Loucy (cell line): ENCODE data around the gene SP8.

Experiments used
- H2AFZ ChIP-seq: fragments of 200-600 bp; sonication (generic); 2 replicates; pipeline ENCODE4 v1.6.0; 2016; ENCODE audit warnings: antibody characterized with exemption, mild to moderate bottlenecking, low read length, moderate library complexity
- H3F3A ChIP-seq: fragments of 200-600 bp; 2 replicates; pipeline ENCODE4 v1.6.0; 2016; ENCODE audit warnings: antibody characterized with exemption, low read depth, mild to moderate bottlenecking
- H3K27me3 ChIP-seq: fragments of 200-600 bp; sonication (generic); 2 replicates; pipeline ENCODE4 v1.6.1; 2014; ENCODE audit warnings: low read length, mild to moderate bottlenecking; ENCODE audit not compliant: insufficient read depth, poor library complexity, severe bottlenecking
- H3K36me3 ChIP-seq: fragments of 200-600 bp; sonication (generic); 2 replicates; pipeline ENCODE4 v1.6.1; 2016; ENCODE audit warnings: low read length; ENCODE audit not compliant: insufficient read depth
- H3K4me1 ChIP-seq: fragments of 200-600 bp; sonication (generic); 2 replicates; pipeline ENCODE4 v1.5.1; 2014; ENCODE audit warnings: low read length, mild to moderate bottlenecking; ENCODE audit not compliant: insufficient read depth, poor library complexity, severe bottlenecking
- H3K4me2 ChIP-seq: fragments of 200-600 bp; sonication (generic); 2 replicates; pipeline ENCODE4 v1.6.0; 2014; ENCODE audit warnings: antibody characterized with exemption, low read length, low read depth, mild to moderate bottlenecking; ENCODE audit not compliant: poor library complexity, severe bottlenecking
- H3K4me3 ChIP-seq: fragments of 200-600 bp; sonication (generic); 2 replicates; pipeline ENCODE4 v1.5.1; 2014; ENCODE audit warnings: low read length, mild to moderate bottlenecking, mixed read lengths; ENCODE audit not compliant: poor library complexity, severe bottlenecking
- H3K79me2 ChIP-seq: fragments of 200-600 bp; sonication (generic); 2 replicates; pipeline ENCODE4 v1.6.1; 2014; ENCODE audit warnings: low read length; ENCODE audit not compliant: insufficient read depth
- H3K9ac ChIP-seq: fragments of 200-600 bp; sonication (generic); 2 replicates; pipeline ENCODE4 v1.6.0; 2014; ENCODE audit warnings: mild to moderate bottlenecking, low read depth, low read length, moderate library complexity; ENCODE audit not compliant: poor library complexity, severe bottlenecking
- H3K9me2 ChIP-seq: fragments of 200-600 bp; sonication (generic); replicated peaks from 2 replicates; pipeline ENCODE4 v1.6.1; 2016; ENCODE audit warnings: low read depth, low read length, mixed read lengths
- H3K9me3 ChIP-seq: fragments of 200-600 bp; sonication (generic); 2 replicates; pipeline ENCODE4 v1.6.1; 2014; ENCODE audit warnings: mild to moderate bottlenecking, antibody characterized with exemption, low read length, low read depth; ENCODE audit not compliant: insufficient read depth
- H4K20me1 ChIP-seq: fragments of 200-600 bp; sonication (generic); 2 replicates; pipeline ENCODE4 v1.6.0; 2014; ENCODE audit warnings: antibody characterized with exemption, low read length, mild to moderate bottlenecking; ENCODE audit not compliant: insufficient read depth, poor library complexity, severe bottlenecking
- EZH2phosphoT487 ChIP-seq: fragments of 200-600 bp; IDR thresholded peaks from 2 replicates; pipeline ENCODE4 v1.6.1; 2018; ENCODE audit warnings: antibody characterized with exemption, mild to moderate bottlenecking, moderate library complexity, borderline replicate concordance
- TF ChIP-seq, protein P1 (sequence below): fragments of 200-600 bp; sonication (generic); conservative IDR thresholded peaks from 2 replicates; pipeline ENCODE4 v1.5.1; 2014; ENCODE audit warnings: mild to moderate bottlenecking, antibody characterized with exemption, low read length

The SP8 gene

DNA sequence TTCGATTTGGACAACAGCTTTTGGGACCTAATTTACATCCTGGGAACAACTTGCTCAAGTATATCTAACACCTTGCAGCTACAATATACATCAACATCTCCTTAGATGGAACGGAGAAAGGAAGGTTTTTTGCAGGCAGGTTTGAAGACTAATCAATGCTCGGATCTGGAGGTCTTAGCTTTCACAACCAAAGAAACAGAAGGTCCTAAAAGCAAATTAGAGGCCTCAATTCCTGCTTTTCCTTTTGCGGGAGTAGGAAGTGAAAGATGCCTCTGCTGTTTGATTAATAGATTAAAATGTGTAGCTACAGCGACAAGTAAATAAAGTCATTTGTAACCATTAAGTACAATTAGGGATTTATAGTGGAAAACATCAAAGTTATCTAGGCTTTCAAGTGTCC is 3.7 kb upstream of the SP8 start:
- TF ChIP-seq, protein P1, sequence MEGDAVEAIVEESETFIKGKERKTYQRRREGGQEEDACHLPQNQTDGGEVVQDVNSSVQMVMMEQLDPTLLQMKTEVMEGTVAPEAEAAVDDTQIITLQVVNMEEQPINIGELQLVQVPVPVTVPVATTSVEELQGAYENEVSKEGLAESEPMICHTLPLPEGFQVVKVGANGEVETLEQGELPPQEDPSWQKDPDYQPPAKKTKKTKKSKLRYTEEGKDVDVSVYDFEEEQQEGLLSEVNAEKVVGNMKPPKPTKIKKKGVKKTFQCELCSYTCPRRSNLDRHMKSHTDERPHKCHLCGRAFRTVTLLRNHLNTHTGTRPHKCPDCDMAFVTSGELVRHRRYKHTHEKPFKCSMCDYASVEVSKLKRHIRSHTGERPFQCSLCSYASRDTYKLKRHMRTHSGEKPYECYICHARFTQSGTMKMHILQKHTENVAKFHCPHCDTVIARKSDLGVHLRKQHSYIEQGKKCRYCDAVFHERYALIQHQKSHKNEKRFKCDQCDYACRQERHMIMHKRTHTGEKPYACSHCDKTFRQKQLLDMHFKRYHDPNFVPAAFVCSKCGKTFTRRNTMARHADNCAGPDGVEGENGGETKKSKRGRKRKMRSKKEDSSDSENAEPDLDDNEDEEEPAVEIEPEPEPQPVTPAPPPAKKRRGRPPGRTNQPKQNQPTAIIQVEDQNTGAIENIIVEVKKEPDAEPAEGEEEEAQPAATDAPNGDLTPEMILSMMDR: no peak
- no peak for TF ChIP-seq EZH2phosphoT487
- Histone ChIP-seq H3K9me3 (no peaks in the 10 kb centered on the region), H3K9ac (no peak overlapping the region), H3K27me3 (no peaks in the 10 kb centered on the region), H2AFZ (no peak overlapping the region), H4K20me1 (no peaks in the 10 kb centered on the region), H3K36me3 (no peaks in the 10 kb centered on the region), H3K79me2 (no peaks in the 10 kb centered on the region), H3K9me2 (no peaks in the 10 kb centered on the region), H3K4me3 (no peak overlapping the region), H3K4me2 (no peak overlapping the region), H3K4me1 (no peaks in the 10 kb centered on the region), H3F3A (no peaks in the 10 kb centered on the region)

DNA sequence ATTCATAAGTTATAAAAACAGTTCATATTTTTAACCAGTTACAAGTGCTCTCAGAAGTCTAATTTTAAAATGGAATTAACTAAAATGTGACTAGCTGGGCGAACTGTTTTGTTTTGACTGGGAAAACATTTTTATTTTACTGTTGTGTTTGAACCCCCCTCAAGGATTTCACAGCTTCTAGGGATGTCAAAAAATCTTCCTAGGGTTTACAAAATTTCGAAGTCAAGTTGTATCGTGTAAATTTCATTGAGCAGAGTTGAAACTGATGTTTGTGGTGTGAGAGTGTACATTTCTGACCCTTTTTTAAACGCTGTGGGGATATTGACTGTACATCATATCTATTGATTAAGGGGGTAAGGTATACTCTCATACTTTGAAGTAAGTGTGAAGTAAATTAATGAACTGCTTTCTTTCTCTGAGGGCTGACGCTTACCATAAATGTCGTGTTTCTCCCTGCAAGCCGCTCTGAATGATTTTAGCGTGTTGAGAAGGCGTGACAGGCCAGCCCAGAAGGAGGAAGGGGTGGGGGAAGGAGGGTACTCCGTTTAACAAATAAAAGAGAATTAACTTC is 1.8 kb upstream of the SP8 start:
- Histone ChIP-seq H3K9me3 (no peaks in the 10 kb centered on the region), H3K4me3 (no peak overlapping the region), H3K9me2 (no peaks in the 10 kb centered on the region), H3K79me2 (no peaks in the 10 kb centered on the region), H3K36me3 (no peaks in the 10 kb centered on the region), H3K4me2 (no peak overlapping the region), H3K27me3 (no peaks in the 10 kb centered on the region), H2AFZ (no peak overlapping the region), H3F3A (no peaks in the 10 kb centered on the region), H4K20me1 (no peaks in the 10 kb centered on the region), H3K4me1 (no peaks in the 10 kb centered on the region), H3K9ac (no peak overlapping the region)
- TF ChIP-seq, protein P1: no peak

DNA sequence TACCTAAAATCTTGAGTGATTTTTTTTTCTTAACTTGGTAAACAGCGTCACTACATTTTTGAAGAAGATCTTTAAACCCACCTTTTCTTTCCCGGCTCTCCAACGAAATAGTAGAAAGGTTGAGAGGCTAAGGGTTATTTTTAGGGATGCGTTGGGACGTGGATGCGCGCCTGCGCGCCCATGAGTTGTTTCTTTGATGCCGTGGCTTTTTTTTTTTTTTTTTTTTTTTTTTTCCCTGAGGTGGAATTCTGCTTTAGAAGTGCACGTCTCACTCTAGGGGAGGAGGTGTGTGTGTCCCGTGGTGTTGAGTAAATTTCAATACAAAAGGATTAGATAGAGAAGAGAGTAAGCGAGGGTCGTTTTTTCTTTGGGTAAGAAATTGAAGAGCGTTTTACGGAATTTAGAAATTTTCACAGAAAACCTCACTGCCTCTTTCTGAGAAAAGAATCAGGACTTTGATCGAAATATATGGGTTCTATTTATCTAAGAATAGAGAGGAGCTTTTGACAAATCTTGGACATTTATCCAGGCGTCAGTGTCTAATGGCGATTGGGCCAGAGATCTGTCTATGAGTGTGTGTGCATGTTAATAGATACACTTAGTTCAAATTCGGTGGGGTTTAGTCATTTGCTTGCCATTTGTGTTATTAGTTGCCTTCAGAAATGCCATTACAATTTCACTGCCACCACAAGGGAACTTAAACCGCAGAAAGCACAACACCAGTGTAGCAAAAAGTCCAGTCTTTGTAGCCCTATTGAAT is 1.2 kb upstream of the SP8 start:
- no peaks in the 10 kb centered on the region for H3K36me3 ChIP-seq
- no peaks in the 10 kb centered on the region for H3K9me3 ChIP-seq
- no peaks in the 10 kb centered on the region for H3K79me2 ChIP-seq
- no peak overlapping the region for H3K9ac ChIP-seq
- no peaks in the 10 kb centered on the region for H3F3A ChIP-seq
- H3K9me2 ChIP-seq: no peaks in the 10 kb centered on the region
- H3K4me2 ChIP-seq: no peak overlapping the region
- no peaks in the 10 kb centered on the region for H3K27me3 ChIP-seq
- H2AFZ ChIP-seq: no peak overlapping the region
- no peaks in the 10 kb centered on the region for H4K20me1 ChIP-seq
- TF ChIP-seq, protein P1: no peak
- no peak for TF ChIP-seq EZH2phosphoT487
- no peak overlapping the region for H3K4me3 ChIP-seq
- H3K4me1 ChIP-seq: no peaks in the 10 kb centered on the region
